ENCODE measurements around the gene PUM2. TPM values are rescaled to one million over a fixed set of nuclear protein-coding genes. Genes with fewer than 3 reads are reported as not detected.
A peak's percentile ranks its signal among the peaks of the same experiment; 100 is the strongest.

PUM2 gene
- total RNA-seq, 3 donors from 2014 or later = 93.5 to 155 (median 115) TPM

DNA sequence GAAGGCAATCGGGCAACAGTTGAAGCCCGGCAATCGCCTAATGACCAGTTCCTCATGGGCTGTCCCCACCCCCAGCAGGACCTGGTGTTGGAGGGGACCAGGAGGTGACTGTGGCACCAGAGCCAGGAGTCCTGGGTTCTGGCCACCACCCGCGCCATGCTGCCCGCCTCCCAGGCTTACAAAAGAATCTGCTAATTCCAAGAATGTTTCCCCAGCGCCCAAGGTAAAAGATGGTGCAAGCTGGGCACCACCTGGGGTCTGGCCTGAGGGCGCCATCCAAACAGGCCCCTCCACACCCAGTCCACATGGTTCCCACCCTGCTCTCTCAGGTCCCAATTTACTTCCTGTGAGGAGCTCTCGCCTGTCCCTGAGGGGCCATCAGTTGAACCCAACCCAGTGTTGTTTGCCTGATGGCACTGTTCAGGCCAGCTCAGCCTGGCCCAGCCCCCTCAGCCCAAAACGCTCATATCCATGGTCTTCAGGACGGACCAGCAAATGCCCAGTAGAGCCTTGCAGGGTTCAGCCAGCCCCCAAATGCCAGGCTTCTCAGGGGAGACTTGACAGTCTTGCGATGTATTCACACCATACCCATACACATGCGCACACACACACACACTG, 130.8 kb downstream of the PUM2 start:
- no peak for ATAC-seq
- H3K4me1 ChIP-seq (ENCODE audit: low read depth) = peaks cover 43% of the 10 kb centered on the region
- intact Hi-C loops (cut with DNase I, micrococcal nuclease) = loop anchor here in 1 of 2 donors (10.0 kb wide), 1 partner anchor 85 kb away; no protein-coding TSS in a partner anchor
- no peaks in the 10 kb centered on the region for H3K9me3 ChIP-seq
- no peak overlapping the region for H3K4me3 ChIP-seq
- H3K36me3 ChIP-seq (ENCODE audit: low read depth) = no peaks in the 10 kb centered on the region
- peak in 2 of 3 donors; percentile 27 to 37 for DNase-seq
- TF ChIP-seq, protein P1, sequence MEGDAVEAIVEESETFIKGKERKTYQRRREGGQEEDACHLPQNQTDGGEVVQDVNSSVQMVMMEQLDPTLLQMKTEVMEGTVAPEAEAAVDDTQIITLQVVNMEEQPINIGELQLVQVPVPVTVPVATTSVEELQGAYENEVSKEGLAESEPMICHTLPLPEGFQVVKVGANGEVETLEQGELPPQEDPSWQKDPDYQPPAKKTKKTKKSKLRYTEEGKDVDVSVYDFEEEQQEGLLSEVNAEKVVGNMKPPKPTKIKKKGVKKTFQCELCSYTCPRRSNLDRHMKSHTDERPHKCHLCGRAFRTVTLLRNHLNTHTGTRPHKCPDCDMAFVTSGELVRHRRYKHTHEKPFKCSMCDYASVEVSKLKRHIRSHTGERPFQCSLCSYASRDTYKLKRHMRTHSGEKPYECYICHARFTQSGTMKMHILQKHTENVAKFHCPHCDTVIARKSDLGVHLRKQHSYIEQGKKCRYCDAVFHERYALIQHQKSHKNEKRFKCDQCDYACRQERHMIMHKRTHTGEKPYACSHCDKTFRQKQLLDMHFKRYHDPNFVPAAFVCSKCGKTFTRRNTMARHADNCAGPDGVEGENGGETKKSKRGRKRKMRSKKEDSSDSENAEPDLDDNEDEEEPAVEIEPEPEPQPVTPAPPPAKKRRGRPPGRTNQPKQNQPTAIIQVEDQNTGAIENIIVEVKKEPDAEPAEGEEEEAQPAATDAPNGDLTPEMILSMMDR (IDR thresholded peaks at IDR 0.05) = no peak

DNA sequence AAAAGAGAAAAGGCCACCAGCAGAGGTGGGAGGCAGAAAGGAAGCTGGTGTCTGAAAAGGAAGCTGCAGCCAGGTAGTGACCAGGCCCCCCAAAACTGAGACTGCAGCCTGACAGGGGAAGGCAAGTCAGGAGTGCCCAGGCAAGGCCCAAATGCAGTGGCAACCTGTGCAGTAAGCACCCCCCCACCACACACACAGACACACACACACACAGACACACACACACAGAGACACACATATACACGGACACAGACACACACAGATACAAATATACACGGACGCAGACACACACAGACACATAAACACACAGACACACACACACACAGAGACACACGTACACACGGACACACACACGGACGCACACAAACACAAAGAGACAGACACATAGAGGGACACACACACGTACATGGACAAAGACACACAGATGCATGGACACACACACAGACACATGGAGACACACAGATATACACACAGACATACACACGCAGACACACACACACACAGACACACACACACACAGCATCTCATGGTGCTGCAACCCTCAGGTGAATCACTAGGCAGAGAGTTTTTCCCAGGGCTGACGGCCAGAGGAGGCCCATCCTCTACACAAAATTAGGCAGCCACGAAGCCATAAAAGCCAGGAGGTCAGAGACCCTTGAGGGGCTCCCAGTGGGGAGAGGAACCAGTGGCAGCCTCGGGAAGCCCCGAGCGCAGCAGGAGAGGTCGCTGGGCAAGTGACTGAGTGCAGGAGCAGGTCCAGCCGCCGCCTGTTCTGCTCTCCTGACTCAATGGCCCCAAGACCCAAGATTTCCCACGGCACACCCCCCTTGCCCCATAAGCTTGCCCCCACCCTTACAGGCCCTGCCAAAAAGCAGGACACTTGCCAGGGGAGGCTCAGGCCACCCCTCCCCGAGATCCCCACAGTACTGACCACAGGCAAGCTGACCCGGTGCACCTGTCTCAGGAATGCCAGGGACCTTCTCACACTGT, 132.0 kb downstream of the PUM2 start:
- ATAC-seq (no peak), DNase-seq (peak in 2 of 3 donors; percentile 14 to 43)
- no peaks in the 10 kb centered on the region for H3K36me3 ChIP-seq (ENCODE audit: low read depth)
- H3K4me3 ChIP-seq = no peak overlapping the region
- intact Hi-C loops (cut with DNase I, micrococcal nuclease) = no loop called here
- no peaks in the 10 kb centered on the region for H3K9me3 ChIP-seq
- TF ChIP-seq, protein P1 (IDR thresholded peaks at IDR 0.05) = no peak
- peaks cover 50% of the 10 kb centered on the region for H3K4me1 ChIP-seq (ENCODE audit: low read depth)

DNA sequence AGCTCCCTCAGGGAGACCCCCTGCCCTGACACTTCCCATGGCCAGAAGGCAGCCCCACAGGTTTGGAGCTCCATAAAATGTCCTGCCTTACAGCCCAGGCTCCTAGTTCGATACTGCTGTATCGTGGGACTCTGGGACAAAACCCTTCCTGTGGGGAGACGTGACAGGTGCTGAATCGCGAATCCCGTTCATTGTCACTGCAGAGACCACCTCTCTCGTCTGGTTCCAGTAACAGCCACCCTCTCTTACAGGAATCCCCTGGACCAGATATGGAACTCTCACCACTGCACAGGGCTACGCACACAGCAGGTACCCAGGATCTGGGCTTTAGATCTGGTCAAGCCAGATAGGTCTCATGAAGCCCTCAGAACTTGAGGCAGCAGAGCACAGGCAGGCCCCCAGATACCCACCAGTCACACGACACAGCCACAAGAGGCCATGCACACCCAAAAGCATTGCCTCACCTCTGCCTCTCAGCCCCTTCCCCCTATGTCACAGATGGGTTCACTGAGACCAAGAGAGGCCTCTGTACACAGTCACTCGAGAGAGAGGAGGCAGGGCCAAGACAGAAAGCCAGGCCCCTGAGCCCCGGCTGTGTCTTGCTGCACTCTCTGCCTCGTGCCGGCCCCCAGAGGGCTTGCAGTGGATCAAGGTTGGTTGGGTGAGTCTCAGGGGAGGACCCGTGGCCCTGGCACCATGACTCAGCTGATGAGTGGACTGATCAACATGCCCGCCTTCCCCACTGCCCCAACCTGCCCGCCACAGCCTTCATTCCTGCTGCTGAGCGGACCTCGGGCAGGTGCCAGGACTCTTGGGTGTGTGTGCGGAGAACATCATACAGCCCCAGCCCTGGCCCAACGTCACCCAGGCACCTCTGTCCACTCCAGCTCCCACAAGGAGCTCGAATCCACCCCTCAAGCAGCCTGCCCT, 133.3 kb downstream of the PUM2 start:
- no peaks in the 10 kb centered on the region for H3K9me3 ChIP-seq
- ATAC-seq (no peak), DNase-seq (peak in 2 of 3 donors; percentile 33 to 49)
- TF ChIP-seq, protein P1 (IDR thresholded peaks at IDR 0.05) = no peak
- H3K36me3 ChIP-seq (ENCODE audit: low read depth) = no peaks in the 10 kb centered on the region
- H3K4me1 ChIP-seq (ENCODE audit: low read depth) = peaks cover 42% of the 10 kb centered on the region
- no peak overlapping the region for H3K4me3 ChIP-seq
- intact Hi-C loops (cut with DNase I, micrococcal nuclease) = no loop called here

DNA sequence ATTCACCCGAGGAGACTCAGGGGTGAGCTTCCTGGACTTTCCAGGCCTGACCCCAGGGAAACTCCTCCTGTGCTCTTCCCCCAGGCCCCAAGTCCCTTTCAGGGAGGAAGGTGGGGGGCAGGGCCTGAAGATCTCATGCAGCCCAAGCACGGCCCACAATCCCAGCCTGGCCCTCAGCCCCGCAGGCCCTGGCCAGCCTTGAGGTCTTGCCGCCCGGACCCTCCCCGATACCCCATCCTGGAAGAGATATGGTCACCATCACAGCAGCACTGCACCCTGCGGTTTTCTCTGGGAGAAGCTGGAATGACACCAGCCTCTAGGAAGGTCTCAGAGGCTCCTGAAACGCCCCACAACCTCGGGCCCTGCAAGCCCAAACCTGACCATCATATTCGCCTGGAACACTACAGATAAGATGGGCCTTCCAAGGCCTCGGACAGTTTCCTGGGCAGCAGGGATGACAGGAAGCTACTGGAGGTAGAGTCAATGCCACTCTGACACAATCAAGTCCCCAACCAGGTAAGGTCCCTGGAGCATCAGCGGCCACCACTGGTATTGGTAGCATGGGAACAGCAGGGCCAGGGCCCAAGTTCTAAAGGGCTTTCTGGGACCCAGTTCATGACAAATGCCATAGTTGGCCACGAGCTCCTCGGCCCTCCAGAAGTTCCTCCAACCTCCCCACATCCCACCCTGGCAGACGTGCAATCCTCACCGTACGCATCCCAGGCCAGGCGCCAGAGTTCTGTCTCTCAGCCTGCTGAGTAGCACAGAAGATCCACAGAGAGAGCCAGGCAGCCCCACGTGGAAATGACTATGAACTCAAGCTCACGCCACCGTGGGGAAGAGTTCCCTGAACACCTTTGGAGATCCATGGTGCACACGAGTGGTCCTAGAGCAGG, 134.3 kb downstream of the PUM2 start:
- H3K36me3 ChIP-seq (ENCODE audit: low read depth) = no peaks in the 10 kb centered on the region
- H3K4me1 ChIP-seq (ENCODE audit: low read depth) = peaks cover 36% of the 10 kb centered on the region
- peak in 2 of 3 donors; percentile 26 to 37 for DNase-seq
- intact Hi-C loops (cut with DNase I, micrococcal nuclease) = no loop called here
- no peak overlapping the region for H3K4me3 ChIP-seq
- no peak for ATAC-seq
- TF ChIP-seq, protein P1 (IDR thresholded peaks at IDR 0.05) = no peak
- H3K9me3 ChIP-seq = no peaks in the 10 kb centered on the region
